Smooth muscle cell (in vitro differentiated cells): ENCODE results near the gene SMIM36. TPM values are rescaled to one million over a fixed set of nuclear protein-coding genes. Genes with fewer than 3 reads are reported as not detected.

Experiments used
- DNase-seq: peaks from one replicate; lab custom pipeline; 2025; ENCODE audit not compliant: unreplicated experiment; lab: John Stamatoyannopoulos, UW
- H2AFZ ChIP-seq: fragments of 200-600 bp; sonication (generic); 2 replicates; pipeline ENCODE4 v1.6.0; 2016; ENCODE audit warnings: antibody characterized with exemption, low read depth, mild to moderate bottlenecking
- H3F3A ChIP-seq: fragments of 200-600 bp; sonication (generic); 2 replicates; pipeline ENCODE4 v1.6.0; 2017; ENCODE audit warnings: antibody characterized with exemption, low read depth
- H3K27ac ChIP-seq: fragments of 200-600 bp; sonication (generic); 2 replicates; pipeline ENCODE4 v1.5.1; 2016; ENCODE audit warnings: low read depth, mild to moderate bottlenecking
- H3K27me3 ChIP-seq: fragments of 200-600 bp; sonication (generic); 2 replicates; pipeline ENCODE4 v1.6.1; 2016; ENCODE audit warnings: low read depth, mild to moderate bottlenecking
- H3K36me3 ChIP-seq: fragments of 200-600 bp; sonication (generic); 2 replicates; pipeline ENCODE4 v1.5.1; 2016; ENCODE audit warnings: low read depth
- H3K4me1 ChIP-seq: fragments of 200-600 bp; sonication (generic); 2 replicates; pipeline ENCODE4 v1.5.1; 2016; ENCODE audit warnings: low read depth
- H3K4me2 ChIP-seq: fragments of 200-600 bp; sonication (generic); 2 replicates; pipeline ENCODE4 v1.6.0; 2016; ENCODE audit warnings: mild to moderate bottlenecking
- H3K4me3 ChIP-seq: fragments of 200-600 bp; sonication (generic); 2 replicates; pipeline ENCODE4 v1.5.1; 2016; ENCODE audit warnings: mild to moderate bottlenecking
- H3K79me2 ChIP-seq: fragments of 200-600 bp; sonication (generic); 2 replicates; pipeline ENCODE4 v1.6.0; 2016; ENCODE audit warnings: low read depth, mild to moderate bottlenecking
- H3K9ac ChIP-seq: fragments of 200-600 bp; sonication (generic); 2 replicates; pipeline ENCODE4 v1.6.0; 2016; ENCODE audit warnings: low read depth
- H3K9me3 ChIP-seq: fragments of 200-600 bp; sonication (generic); replicated peaks from 2 replicates; pipeline ENCODE4 v1.5.1; 2016; ENCODE audit warnings: low read depth
- H4K20me1 ChIP-seq: fragments of 200-600 bp; sonication (generic); 2 replicates; pipeline ENCODE4 v1.6.0; 2016; ENCODE audit warnings: low read depth
- WGBS: methylation state at CpG from one replicate; pipeline ENCODE4 v1.1.7; 2016; ENCODE audit warnings: low lambda C conversion rate; 5-methylcytosine and 5-hydroxymethylcytosine counted together
- polyA plus RNA-seq: library from polyadenylated mRNA; unstranded; fragments of >200 nt; fragmentation: Nextera tagmentation; extraction: Ambion mirVana; gene quantifications from 2 replicates; pipeline ENCODE4 v1.2.1, GENCODE V29; 2016
- total RNA-seq: library from RNA; depleted of rRNA; stranded (reverse); fragments of >200 nt; gene quantifications from 2 replicates; pipeline ENCODE4 v1.2.3, GENCODE V29; 2014
- TF ChIP-seq, protein P1 (sequence below): fragments of 200-600 bp; sonication (generic); IDR thresholded peaks from 2 replicates; pipeline ENCODE4 v1.5.1; 2017; ENCODE audit warnings: borderline replicate concordance, mild to moderate bottlenecking, antibody characterized with exemption; ENCODE audit not compliant: insufficient read depth, poor library complexity, severe bottlenecking

The SMIM36 gene
- total and polyA plus RNA-seq, 2 experiments from 2014 or later = not detected

DNA sequence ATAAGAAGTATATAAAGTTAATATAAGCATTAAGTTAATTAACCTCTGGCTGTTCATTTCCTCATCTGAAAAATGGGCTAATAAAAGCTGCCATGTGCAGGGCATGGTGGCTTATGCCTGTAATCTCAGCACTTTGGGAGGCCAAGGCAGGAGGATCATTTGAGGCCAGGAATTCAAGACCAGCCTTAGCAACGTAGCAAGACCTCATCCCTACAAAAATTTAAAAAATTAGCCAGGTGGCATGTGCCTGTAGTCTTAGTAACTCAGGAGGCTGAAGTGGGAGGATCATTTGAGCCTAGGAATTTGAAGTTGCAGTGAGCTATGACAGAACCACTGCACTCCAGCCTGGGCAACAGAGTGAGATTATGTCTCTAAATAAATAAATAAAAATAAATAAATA, 49.0 kb downstream of the SMIM36 start:
- no peak overlapping the region for H3K9ac ChIP-seq
- no peaks in the 10 kb centered on the region for H4K20me1 ChIP-seq
- H3K4me1 ChIP-seq = no peaks in the 10 kb centered on the region
- H3K79me2 ChIP-seq = no peaks in the 10 kb centered on the region
- no peak overlapping the region for H2AFZ ChIP-seq
- H3K9me3 ChIP-seq = no peaks in the 10 kb centered on the region
- H3K27me3 ChIP-seq = no peaks in the 10 kb centered on the region
- TF ChIP-seq, protein P1, sequence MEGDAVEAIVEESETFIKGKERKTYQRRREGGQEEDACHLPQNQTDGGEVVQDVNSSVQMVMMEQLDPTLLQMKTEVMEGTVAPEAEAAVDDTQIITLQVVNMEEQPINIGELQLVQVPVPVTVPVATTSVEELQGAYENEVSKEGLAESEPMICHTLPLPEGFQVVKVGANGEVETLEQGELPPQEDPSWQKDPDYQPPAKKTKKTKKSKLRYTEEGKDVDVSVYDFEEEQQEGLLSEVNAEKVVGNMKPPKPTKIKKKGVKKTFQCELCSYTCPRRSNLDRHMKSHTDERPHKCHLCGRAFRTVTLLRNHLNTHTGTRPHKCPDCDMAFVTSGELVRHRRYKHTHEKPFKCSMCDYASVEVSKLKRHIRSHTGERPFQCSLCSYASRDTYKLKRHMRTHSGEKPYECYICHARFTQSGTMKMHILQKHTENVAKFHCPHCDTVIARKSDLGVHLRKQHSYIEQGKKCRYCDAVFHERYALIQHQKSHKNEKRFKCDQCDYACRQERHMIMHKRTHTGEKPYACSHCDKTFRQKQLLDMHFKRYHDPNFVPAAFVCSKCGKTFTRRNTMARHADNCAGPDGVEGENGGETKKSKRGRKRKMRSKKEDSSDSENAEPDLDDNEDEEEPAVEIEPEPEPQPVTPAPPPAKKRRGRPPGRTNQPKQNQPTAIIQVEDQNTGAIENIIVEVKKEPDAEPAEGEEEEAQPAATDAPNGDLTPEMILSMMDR = no peak
- no peak overlapping the region for H3K27ac ChIP-seq
- no peaks in the 10 kb centered on the region for H3F3A ChIP-seq
- no peak for DNase-seq
- H3K4me3 ChIP-seq = no peak overlapping the region
- WGBS = 87% methylated on average over 1 of the region's 1 CpG
- H3K36me3 ChIP-seq = no peaks in the 10 kb centered on the region
- no peak overlapping the region for H3K4me2 ChIP-seq

DNA sequence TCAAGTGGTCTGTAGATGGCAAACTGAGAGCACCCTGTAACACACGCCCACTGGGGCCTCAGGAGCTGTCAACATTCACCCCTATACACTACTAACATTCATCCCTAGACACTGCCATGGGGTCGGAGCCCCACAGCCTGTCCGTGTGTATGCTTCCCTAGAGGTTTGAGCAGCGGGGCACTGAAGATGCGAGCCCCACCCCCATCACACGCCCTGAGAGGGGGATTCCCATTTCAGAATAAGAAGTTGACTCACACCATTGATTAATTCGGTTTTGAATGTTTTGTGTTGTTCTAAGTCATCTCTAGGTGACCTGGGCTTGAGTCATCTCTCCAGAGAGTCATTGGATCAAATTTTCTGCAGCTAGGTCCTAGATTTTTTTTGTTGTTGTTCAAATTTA, 52.3 kb downstream of the SMIM36 start:
- no peaks in the 10 kb centered on the region for H3K79me2 ChIP-seq
- WGBS = 90% methylated on average over 7 of the region's 7 CpGs
- no peaks in the 10 kb centered on the region for H3K36me3 ChIP-seq
- TF ChIP-seq, protein P1 = no peak
- no peaks in the 10 kb centered on the region for H3K9me3 ChIP-seq
- no peak overlapping the region for H3K4me2 ChIP-seq
- no peak for DNase-seq
- no peak overlapping the region for H3K9ac ChIP-seq
- no peak overlapping the region for H3K4me3 ChIP-seq
- peaks cover 1% of the 10 kb centered on the region for H3F3A ChIP-seq
- H4K20me1 ChIP-seq = no peaks in the 10 kb centered on the region
- H3K27me3 ChIP-seq = no peaks in the 10 kb centered on the region
- H3K4me1 ChIP-seq = no peaks in the 10 kb centered on the region
- no peak overlapping the region for H3K27ac ChIP-seq
- no peak overlapping the region for H2AFZ ChIP-seq

DNA sequence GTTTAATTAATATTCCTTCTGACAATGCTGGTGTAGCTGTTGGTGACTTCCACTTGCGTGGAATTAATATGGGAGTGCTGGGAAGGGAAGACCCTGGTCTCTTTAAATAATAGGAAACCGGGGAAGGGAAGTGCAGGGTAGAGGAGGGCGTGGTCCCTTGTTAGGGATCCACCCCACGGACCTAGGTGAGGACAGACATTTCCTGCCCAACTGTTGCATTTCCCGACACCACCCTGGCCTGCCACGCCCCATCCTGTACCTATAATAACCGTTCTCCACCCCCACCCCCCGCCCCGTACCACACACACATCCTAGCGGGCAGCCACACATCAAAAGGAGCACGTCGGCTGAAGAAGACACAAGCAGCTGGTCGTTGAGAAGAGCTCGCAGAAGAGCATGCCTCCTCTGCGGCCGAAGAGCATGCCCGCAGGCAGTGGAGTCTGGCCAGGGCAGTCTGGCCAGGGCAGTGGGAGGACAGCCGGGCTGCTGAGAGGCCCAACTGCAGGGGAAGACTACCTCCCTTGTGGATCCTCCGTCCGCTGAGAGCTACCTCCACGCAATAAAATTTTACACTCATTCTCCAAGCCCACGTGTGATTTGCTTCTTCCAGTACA, 52.9 kb downstream of the SMIM36 start:
- H2AFZ ChIP-seq = no peak overlapping the region
- H3K79me2 ChIP-seq = no peaks in the 10 kb centered on the region
- no peaks in the 10 kb centered on the region for H3K36me3 ChIP-seq
- no peaks in the 10 kb centered on the region for H3K9me3 ChIP-seq
- no peaks in the 10 kb centered on the region for H4K20me1 ChIP-seq
- H3K4me3 ChIP-seq = no peak overlapping the region
- H3F3A ChIP-seq = peaks cover 3% of the 10 kb centered on the region
- WGBS = 90% methylated on average over 22 of the region's 22 CpGs
- H3K4me2 ChIP-seq = no peak overlapping the region
- TF ChIP-seq, protein P1 = no peak
- no peak for DNase-seq
- H3K4me1 ChIP-seq = no peaks in the 10 kb centered on the region
- H3K9ac ChIP-seq = no peak overlapping the region
- H3K27ac ChIP-seq = no peak overlapping the region
- no peaks in the 10 kb centered on the region for H3K27me3 ChIP-seq
